22Rv1 (cell line): ENCODE data around the gene MINDY4.

ENCODE experiments used
- H3K27ac ChIP-seq: fragments of 450-650 bp; 2 replicates; pipeline ENCODE4 v1.5.1; 2017
- CTCF ChIP-seq: fragments of 450-650 bp; IDR thresholded peaks from 2 replicates; pipeline ENCODE4 v1.5.1; 2017; ENCODE audit warnings: mild to moderate bottlenecking
- ZFX ChIP-seq: fragments of 450-650 bp; IDR thresholded peaks from 2 replicates; pipeline ENCODE4 v1.6.1; 2017; ENCODE audit warnings: antibody characterized with exemption, borderline replicate concordance

Gene MINDY4

DNA sequence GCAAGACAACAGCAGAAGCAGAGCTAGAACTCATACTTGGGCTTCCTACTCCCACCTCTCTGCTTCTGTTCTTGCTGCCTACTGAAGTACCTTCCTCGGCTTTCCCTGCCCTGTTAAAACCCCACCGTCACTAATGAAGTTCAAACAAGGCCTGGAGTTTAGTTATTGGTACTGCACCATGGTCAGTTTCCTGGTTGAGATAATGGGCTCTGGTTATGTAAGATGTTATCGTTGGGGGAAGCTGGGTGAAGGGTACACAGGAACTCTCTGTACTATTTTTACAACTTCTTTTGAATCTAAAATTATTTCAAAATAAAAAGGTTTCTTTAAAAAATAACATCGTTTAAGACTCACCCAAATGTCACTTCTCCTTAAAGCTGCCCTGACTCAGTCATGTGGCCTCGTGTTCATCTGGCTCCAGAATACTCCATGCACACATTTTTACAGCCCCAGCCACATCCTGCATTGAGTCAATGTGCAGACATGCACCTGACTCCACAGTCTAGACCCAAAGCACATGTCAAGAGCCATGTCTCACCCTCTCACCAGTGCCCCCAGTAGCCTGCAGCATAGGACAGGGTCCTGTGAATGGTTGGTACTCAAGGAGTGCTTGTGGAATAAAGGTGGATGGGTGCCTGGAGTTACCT is 103.6 kb downstream of the MINDY4 start:
- TF ChIP-seq ZFX = no peak
- H3K27ac ChIP-seq = no peak overlapping the region

DNA sequence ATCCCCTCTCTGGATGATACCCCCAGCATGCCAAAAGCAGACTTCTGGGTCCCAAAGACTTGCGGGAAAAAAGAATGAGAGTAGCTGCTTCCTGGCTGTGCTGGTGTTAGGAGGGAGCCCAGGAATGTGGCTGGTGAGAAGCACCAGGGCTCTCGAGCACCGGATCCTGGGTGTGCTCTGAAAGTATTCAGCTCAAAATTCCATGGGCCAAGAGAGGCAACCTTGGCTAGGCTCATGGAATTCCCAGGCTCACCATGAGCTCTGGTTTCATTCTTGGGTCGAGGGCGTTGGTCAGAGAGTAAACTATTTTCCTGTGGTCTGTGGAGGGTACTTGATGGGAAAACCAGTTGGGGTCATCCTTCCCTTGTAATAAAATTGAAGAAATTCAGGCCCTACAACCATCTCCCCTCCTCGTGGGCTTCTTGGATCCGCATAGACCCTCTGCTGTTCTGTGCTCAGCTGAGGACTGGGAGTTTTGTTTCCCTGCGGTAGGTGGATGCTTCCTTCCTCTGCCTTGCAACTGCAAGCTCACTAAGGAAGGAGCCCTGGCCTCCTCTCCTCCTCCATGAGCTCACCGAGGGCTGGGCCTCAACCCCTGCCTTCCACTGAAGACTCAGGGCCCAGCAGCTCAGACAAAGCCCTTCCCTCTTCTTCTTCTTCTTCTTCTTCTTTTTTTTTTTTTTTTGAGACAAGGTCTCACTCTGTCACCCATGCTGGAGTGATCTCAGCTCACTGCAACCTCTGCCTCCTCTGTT is 106.0 kb downstream of the MINDY4 start:
- TF ChIP-seq ZFX = no peak
- H3K27ac ChIP-seq = no peak overlapping the region

DNA sequence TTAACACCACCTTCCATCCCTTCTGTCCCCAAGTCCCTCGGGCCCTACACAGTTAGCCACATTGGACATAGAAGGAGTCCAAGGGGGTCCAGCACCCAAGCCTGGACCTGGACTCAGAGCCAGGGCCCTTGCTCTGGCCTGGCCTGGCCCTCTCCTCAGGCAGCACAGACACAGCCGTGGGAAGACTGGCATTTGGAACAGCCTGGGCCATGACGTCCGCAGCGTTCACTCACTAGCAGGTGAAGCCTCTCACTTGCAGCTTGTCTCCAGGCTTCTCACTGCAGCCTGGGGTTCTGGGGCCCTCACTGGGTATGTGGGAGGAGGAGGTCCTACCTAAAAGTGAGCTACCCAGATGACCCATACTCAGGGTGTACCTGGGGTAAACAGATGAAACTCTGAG is 106.8 kb downstream of the MINDY4 start:
- no peak overlapping the region for H3K27ac ChIP-seq
- TF ChIP-seq CTCF = no peak
- no peak for TF ChIP-seq ZFX

- TF ChIP-seq CTCF (no peak), ZFX (no peak)
- H3K27ac ChIP-seq = no peak overlapping the region
Observed at GRCh38 chr7:30879139-30880124, 108.2 kb downstream of the MINDY4 start.

DNA sequence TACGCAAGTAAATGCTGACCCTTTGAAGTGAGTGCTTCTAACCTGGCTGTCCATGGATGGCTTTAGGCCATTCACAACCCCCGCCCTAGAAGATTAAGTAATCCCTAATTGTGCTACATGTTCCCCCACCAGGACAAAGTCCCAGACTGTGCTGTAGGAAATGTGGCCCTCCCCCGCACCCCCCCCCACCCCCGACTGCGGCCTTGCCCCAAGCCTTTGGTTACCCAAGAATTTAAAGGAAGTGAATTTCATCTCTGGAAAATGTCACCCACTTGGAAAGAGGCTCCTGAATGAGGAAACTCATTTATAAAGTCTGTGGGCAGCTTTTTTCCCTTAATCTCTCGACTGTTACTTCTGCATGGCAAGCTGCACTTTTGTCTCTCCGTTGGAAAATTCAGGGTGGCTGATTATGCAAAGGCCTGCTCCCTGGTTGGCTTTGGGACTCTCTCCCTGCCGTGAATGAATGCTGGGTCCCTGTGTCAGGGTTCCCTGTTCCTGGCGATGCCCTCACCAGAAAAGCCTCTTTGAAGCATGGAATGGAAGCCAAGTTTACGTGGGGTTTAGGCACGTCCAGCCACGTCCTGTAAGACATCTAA is 109.0 kb downstream of the MINDY4 start:
- TF ChIP-seq ZFX (no peak), CTCF (no peak)
- H3K27ac ChIP-seq = no peak overlapping the region

DNA sequence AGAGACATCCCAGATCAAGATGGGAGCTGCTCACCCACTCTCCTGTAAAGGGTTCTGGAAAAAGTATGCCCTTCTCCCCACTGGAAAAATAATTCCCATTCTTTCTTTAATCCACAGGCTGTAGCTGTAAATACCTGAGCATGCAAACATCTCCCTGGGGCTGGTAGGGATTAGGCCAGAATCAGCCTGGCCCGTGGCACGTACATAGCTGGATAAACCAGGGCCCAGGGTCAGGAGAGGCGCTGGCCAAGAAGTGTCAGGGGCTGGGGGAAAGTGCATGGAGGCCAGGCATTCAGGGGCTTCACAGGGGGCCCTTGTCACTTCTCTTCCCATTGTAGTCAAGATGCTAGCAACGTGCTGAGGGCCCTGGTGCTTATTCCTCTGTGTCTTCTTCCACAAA is 109.7 kb downstream of the MINDY4 start:
- H3K27ac ChIP-seq = no peak overlapping the region
- no peak for TF ChIP-seq ZFX
- no peak for TF ChIP-seq CTCF

DNA sequence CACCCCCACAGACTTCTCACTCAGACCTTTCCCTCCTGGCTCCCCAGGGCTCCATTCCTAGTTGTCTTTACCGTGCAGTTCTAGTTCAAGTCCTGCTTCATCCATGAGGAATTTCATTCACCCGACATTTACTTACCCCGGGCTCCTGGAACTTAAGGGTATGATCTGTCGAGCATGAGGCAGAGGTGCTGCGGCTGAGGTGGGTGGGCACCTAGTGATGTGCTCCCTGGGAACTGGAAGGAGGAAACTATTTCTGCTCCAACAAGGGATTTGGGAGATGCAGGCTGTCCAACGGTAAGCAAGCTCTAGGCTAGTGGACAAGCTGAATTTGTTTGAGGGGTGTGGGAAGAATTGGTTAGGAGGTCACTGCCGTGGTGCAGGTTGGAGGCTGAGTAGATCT is 110.2 kb downstream of the MINDY4 start:
- TF ChIP-seq ZFX = no peak
- TF ChIP-seq CTCF = no peak
- H3K27ac ChIP-seq = no peak overlapping the region
